Endothelial cell of umbilical vein (primary cell): Measurements from ENCODE around the gene SPG11. TPM values are rescaled to one million over a fixed set of nuclear protein-coding genes. Genes with fewer than 3 reads are reported as not detected.
A peak's percentile ranks its signal among the peaks of the same experiment; 100 is the strongest.

Experiments used
- BruUV-seq: library from RNA; stranded (reverse); fragments of 400-500 nt; replicated peaks from 2 replicates; lab custom pipeline; 2021; lab: Mats Ljungman, UMichigan
- CTCF ChIA-PET: fragments of 300-600, 350-600 bp; sonication (Branson Sonifier 250); formaldehyde crosslinking; loops from one replicate; lab custom pipeline; 2021; ENCODE audit warnings: antibody characterized with exemption, inconsistent platforms; lab: Charles Lee
- POLR2A ChIA-PET: fragments of 300-600, 350-600 bp; sonication (Branson Sonifier 250); formaldehyde crosslinking; loops from one replicate; lab custom pipeline; 2021; ENCODE audit warnings: antibody characterized with exemption, inconsistent platforms; lab: Charles Lee
- DNase-seq: peaks from one replicate; pipeline ENCODE4 v3.0.0-alpha.2; 2011; ENCODE audit warnings: low read depth, low spot score
- FAIRE-seq: peaks from 2 replicates; lab custom pipeline; 2011; peaks lifted over from hg19 to GRCh38; lab: Jason Lieb, UNC
- H2AFZ ChIP-seq: 2 replicates; pipeline ENCODE4 v1.6.0; 2012; ENCODE audit warnings: low read depth, low read length, control low read depth, inconsistent platforms
- H3K27ac ChIP-seq: 2 replicates; pipeline ENCODE4 v1.5.1; 2011; ENCODE audit warnings: low read depth, mild to moderate bottlenecking, control low read depth, low read length, moderate library complexity; ENCODE audit not compliant: insufficient read depth
- H3K27me3 ChIP-seq, 2 experiments: 2 replicates each; pipeline versions ENCODE4 v1.6.0 to v1.6.1; 2011; ENCODE audit warnings: low read length in 2 of 2, mixed read lengths in 1 of 2; ENCODE audit not compliant: control insufficient read depth in 2 of 2, insufficient read depth in 2 of 2
- H3K36me3 ChIP-seq, 2 experiments: 2 replicates in 1 of 2; 3 replicates in 1 of 2; pipeline ENCODE4 v1.5.1; 2011; ENCODE audit warnings: low read length in 2 of 2, mild to moderate bottlenecking in 1 of 2, moderate library complexity in 1 of 2; ENCODE audit not compliant: control insufficient read depth in 2 of 2, insufficient read depth in 2 of 2; ENCODE audit errors: extremely low read depth in 1 of 2
- H3K4me1 ChIP-seq: 3 replicates; pipeline ENCODE4 v1.5.1; 2011; ENCODE audit warnings: mild to moderate bottlenecking, low read length; ENCODE audit not compliant: control insufficient read depth, insufficient read depth; ENCODE audit errors: extremely low read depth
- H3K4me2 ChIP-seq: 2 replicates; pipeline ENCODE4 v1.6.1; 2011; ENCODE audit warnings: low read length, control low read depth, mixed read lengths; ENCODE audit not compliant: insufficient read depth
- H3K4me3 ChIP-seq, 3 experiments: fragments of 200-600 bp in 1 of 3; sonication (generic), shearing (Covaris generic) in 1 of 3; replicated peaks in 1 of 3; 2 replicates each; pipeline ENCODE4 v1.5.1; 2011 to 2016; ENCODE audit warnings: control low read depth in 3 of 3, low read length in 3 of 3, mild to moderate bottlenecking in 2 of 3, inconsistent platforms in 1 of 3, low read depth in 1 of 3, moderate library complexity in 1 of 3; ENCODE audit not compliant: insufficient read depth in 1 of 3
- H3K79me2 ChIP-seq: 2 replicates; pipeline ENCODE4 v1.6.0; 2012; ENCODE audit warnings: low read length, inconsistent platforms; ENCODE audit not compliant: control insufficient read depth, insufficient read depth
- H3K9ac ChIP-seq: replicated peaks from 2 replicates; pipeline ENCODE3; 2011; ENCODE audit warnings: low read length, control low read depth; ENCODE audit not compliant: insufficient read depth; ENCODE audit errors: extremely low read depth
- H3K9me1 ChIP-seq: replicated peaks from 3 replicates; pipeline ENCODE4 v1.6.0; 2011; ENCODE audit warnings: mild to moderate bottlenecking, low read length; ENCODE audit not compliant: control insufficient read depth, insufficient read depth; ENCODE audit errors: extremely low read depth
- H3K9me3 ChIP-seq: replicated peaks from 2 replicates; pipeline ENCODE4 v1.5.1; 2012; ENCODE audit warnings: low read length, inconsistent platforms; ENCODE audit not compliant: control insufficient read depth, insufficient read depth
- H4K20me1 ChIP-seq: replicated peaks from 2 replicates; pipeline ENCODE3; 2011; ENCODE audit warnings: mild to moderate bottlenecking, low read length; ENCODE audit not compliant: control insufficient read depth, insufficient read depth; ENCODE audit errors: extremely low read depth
- POLR2A ChIP-seq: IDR thresholded peaks from 2 replicates; pipeline ENCODE4 v1.6.1; 2012; ENCODE audit warnings: low read depth, mild to moderate bottlenecking, control low read depth, low read length
- dilution Hi-C: fragments of 300-500 bp; cut with MboI; formaldehyde crosslinking; loops from one replicate; pipeline ENCODE4 v1.15.0; 2019; ENCODE audit warnings: low sequenced_read_pairs; ENCODE audit not compliant: extremely low pct_ligation_motif_present
- intact Hi-C: fragments of 100-400 bp; cut with micrococcal nuclease; formaldehyde crosslinking; loops from one replicate; pipeline ENCODE4 v1.10.0; 2022
- polyA plus RNA-seq, 4 experiments: library from polyadenylated mRNA; depleted of rRNA in 3 of 4; stranded (reverse) in 3 of 4; unstranded in 1 of 4; fragments of >200 nt; gene quantifications; 2 replicates each; pipeline versions ENCODE4 v1.2.1 to v1.2.3, GENCODE V29; 2011 to 2012; ENCODE audit warnings: missing spikeins in 1 of 4
- total RNA-seq: library from RNA; stranded (reverse); gene quantifications from 2 replicates; pipeline ENCODE4 v1.2.3, GENCODE V29; 2021
- TF ChIP-seq, protein P1 (sequence below), 2 donors: IDR thresholded peaks; 1 replicate in 1 of 2; 2 replicates in 1 of 2; pipeline ENCODE4 v1.5.1; 2011; ENCODE audit warnings: low read length in 2 of 2, mild to moderate bottlenecking in 2 of 2, moderate library complexity in 2 of 2, control low read depth in 1 of 2, inconsistent platforms in 1 of 2, low read depth in 1 of 2; ENCODE audit not compliant: insufficient read depth in 1 of 2; ENCODE audit errors: extremely low read depth in 1 of 2

SPG11 gene
- total and polyA plus RNA-seq, 2 donors (not counting 3 experiments of a cell fraction or from before 2014, with no cell fraction given) = 30.7 to 53.5 TPM

DNA sequence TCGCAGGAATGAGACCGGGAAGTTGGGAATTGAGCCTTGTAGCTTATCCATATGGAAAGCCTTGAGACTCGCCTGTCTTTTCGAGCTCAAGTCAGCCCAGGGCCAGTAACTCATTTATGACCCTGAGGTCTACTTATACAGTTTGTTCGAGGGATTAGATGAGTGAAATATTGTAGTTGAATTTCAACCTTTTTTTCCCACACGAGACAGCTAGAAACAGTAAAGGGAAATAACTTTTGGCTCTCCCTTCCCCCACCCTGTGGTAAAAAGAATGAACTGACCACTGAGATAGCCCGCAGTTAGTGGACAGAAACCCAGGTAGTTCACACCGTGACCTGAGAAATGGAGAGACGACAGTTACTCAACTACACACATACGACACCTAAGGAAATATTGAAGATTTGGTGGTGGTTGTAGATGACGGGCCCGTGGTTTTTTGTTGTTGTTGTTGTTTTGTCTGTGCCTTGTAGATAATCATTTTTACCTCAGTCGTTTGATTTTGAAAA is 125.7 kb downstream of the SPG11 start:
- Histone ChIP-seq H3K9me1 (no peaks in the 10 kb centered on the region), H3K4me3 (peak overlapping the region; percentile 70 to 92 (median 92)), H3K9ac (peak overlapping the region; percentile 89), H3K9me3 (no peaks in the 10 kb centered on the region), H3K27ac (peak overlapping the region; percentile 80), H3K4me2 (peak overlapping the region; percentile 81), H3K4me1 (peaks cover 39% of the 10 kb centered on the region), H4K20me1 (peaks cover 4% of the 10 kb centered on the region), H3K79me2 (peaks cover 63% of the 10 kb centered on the region), H2AFZ (no peak overlapping the region), H3K36me3 (peaks cover 0 to 6% of the 10 kb centered on the region in 2 experiments), H3K27me3 (no peaks in the 10 kb centered on the region)
- ChIA-PET POLR2A (interaction anchor here (0.6 to 1.8 kb wide), 2 partner anchors 12 to 110 kb away, joined by 3 to 10 read pairs; partner anchors contain the start of gene CTDSPL2), CTCF (interaction anchor here (1.2 to 2.2 kb wide), 4 partner anchors 8 to 12 kb away, joined by 3 to 13 read pairs (median 4); no protein-coding TSS in a partner anchor)
- no peak for FAIRE-seq
- dilution Hi-C loops (no loop called here), intact Hi-C loops (loop anchor here (1.0 kb wide), 1 partner anchor 633 kb away; no protein-coding TSS in a partner anchor)
- BruUV-seq = no TSS peak
- TF ChIP-seq, protein P1, sequence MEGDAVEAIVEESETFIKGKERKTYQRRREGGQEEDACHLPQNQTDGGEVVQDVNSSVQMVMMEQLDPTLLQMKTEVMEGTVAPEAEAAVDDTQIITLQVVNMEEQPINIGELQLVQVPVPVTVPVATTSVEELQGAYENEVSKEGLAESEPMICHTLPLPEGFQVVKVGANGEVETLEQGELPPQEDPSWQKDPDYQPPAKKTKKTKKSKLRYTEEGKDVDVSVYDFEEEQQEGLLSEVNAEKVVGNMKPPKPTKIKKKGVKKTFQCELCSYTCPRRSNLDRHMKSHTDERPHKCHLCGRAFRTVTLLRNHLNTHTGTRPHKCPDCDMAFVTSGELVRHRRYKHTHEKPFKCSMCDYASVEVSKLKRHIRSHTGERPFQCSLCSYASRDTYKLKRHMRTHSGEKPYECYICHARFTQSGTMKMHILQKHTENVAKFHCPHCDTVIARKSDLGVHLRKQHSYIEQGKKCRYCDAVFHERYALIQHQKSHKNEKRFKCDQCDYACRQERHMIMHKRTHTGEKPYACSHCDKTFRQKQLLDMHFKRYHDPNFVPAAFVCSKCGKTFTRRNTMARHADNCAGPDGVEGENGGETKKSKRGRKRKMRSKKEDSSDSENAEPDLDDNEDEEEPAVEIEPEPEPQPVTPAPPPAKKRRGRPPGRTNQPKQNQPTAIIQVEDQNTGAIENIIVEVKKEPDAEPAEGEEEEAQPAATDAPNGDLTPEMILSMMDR (IDR thresholded peaks at IDR 0.05; ENCODE audit: extremely low read depth in 1 of 2, insufficient read depth in 1 of 2, low read depth in 1 of 2, low read length in 2 of 2) = peak in 1 of 2 donors; percentile 3
- no peak for TF ChIP-seq POLR2A
- DNase-seq = no peak
